Activated CD8-positive, alpha-beta memory T cell treated with anti-CD3 and anti-CD28 coated beads for 4 hours (primary cell): Measurements from ENCODE around the gene ABTB2.
"Not testable (repeated sequence)": the region's sequence is repeated elsewhere in the genome, so short reads cannot be mapped to it uniquely, and the experiment has no call there.

Source experiments
- DNase-seq, 2 donors: peaks; one replicate each; pipeline ENCODE4 v3.0.0-alpha.2; 2020; ENCODE audit warnings: low read depth in 2 of 2

Gene ABTB2

DNA sequence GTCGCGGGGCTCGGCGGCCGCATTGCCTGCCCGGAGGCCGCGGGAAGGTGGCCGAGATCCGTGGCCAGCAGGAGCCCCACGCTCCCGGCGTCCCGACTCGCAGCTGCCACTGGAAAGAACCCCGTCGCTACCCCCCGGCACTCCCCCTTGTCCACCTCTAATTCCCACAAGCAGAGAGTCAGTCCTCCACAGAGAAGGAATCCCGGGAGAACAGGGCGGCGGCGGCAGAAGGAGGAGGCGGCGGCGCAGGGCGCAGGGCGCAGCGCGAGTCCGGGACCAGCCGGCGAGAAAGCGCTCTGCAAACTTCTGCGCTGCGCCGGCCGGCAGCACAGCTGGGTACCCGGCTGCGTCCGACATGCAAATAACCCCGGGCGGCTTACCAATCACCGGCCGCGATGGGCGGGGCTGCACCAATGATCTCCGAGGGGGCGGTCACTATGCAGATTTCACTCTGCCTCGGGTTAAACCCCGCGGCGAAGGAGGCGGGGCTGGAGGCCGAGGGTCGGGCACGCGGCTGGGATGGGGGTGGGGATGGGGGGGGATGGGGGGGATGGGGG is at the start of gene ABTB2:
Gene ABTB2 (minus strand): TSS at position 310 of the 557 bp plus-strand sequence.
- DNase-seq = peak; percentile 94 to 95

DNA sequence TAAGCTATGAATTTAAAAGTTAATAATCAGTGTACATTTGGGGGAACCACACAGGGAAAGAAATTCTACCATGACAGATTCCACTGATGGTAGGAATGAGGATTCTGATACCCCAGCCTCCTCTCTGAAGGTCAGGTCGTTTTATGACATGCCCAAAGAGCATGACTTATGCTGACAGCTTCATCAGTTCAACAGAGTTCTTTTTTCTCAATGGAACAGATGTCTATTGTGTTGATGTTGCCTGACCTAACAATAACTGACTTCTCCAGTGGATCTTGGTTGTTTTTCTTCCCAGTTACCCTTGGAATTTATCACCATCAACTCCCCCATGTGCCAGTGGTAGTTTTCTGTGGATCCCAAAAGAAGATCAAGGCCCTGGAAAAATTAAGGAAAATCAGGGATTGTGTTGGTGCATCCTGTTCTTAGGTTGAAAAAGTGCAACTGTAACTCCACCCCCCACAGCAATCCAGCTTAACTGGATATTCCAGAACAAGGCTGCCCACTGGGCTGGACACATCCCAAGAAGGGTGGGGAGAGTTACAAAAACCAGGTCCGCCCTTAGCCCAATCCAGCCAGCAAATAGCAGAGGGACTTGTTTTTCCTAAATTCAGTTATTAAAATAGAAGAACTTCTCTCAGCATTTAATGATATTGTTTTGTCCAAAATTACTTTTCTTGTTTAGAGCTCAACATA is 49.5 kb upstream of the ABTB2 start:
- DNase-seq = no peak

DNA sequence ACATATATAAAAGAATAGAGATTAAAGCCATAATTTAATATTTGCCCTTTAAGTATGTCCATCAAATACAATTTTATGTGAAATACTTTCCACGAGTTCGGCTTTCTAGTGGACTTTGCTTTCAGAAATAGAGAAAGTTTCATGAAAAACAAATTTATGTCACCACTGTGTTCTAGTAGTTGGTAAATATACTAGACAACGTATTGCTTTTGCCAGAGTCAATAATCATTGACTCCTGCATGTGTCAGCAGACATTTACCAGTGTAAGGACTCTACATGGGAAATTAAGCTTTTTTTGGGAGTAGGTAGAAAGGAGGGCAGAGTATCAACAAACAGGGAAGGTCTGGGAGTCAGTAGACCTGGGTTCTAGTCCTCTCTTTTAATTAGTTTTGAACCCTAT is 48.6 kb upstream of the ABTB2 start:
- no peak for DNase-seq

DNA sequence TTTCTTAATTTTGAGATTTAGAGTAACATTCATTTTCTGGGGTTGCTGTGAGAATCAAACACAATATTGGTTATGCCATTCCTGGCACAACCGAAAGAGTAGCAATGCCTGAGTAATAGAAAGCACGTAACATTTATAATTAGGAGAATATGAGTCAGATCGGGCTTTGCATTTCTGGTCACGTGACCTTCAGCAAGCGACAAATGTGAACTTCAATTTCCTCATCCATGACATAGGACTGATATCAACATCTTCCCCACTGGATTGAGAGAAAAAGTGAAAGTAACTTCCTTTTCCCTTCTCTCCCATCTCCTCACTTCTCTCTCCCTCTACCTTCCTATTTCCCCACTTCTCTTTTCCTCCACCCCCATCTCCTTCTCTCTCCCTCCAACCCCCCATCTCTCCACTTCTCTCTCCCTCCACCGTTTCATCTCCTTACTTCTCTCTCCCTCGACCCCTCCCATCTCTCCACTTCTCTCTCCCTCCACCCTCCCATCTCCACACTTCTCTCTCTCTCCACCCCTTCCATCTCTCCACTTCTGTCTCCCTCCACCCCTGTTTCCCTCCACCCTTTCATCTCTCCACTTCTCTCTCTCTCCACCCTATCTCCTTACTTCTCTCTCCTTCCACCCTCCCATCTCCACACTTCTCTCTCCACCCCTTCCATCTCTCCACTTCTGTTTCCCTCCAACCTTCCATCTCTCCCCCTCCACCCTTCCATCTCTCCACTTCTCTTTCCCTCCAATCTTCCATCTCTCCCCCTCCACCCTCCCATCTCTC is 47.5 kb upstream of the ABTB2 start:
- no peak for DNase-seq

DNA sequence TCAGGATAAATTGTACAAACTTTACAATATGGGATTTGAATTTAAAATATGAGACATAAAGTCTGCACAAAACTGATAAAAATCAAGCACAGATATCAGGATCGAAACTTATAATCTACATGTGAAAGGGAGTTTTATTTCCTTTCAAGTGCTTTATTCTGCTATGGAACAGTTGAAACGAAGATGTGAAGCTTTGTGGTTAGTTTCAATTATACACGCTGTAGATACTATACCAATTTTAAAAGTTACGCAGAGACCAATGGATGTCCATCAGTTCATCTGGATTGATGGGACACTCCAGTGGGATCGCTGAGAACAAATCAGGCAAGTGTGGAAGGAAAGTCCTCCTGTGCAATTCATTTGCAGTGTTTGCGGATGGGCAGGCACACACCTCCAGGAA is 46.5 kb upstream of the ABTB2 start:
- DNase-seq = no peak

DNA sequence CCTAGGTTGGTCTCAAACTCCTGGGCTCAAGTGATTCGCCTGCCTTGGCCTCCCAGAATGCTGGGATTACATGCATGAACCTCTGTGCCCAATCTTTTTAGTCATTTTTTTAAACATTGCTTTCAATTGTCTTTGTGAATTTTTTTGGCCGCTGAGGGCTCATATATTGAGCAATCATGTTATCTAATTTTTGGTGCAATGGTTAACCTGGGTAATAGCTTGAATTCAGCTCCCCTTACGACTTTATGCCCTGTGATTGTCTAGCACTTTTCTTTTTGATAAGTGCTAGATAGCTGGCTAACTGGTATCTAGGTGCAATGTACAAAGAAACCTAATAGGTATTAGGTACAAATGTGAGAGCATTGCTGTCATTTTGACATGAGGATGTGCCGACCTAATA is 45.6 kb upstream of the ABTB2 start:
- no peak for DNase-seq

DNA sequence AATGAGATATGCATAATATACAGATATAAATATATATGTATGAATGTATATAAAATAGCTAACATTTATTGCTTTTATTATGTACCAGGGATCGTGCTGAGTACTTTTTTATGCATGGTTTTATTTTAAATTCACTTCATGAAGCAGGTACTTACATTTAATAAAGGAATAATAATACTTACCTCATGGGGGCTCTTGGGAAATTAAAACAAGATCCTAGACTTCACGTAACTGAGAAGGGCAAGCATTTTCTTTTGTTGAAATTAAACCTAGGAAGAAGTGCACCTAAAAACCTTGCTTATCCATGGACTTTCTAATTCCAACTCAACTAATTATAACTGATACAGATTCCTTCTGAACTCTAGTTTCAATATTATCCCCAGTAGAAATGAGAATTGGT is 40.0 kb upstream of the ABTB2 start:
- DNase-seq = no peak

DNA sequence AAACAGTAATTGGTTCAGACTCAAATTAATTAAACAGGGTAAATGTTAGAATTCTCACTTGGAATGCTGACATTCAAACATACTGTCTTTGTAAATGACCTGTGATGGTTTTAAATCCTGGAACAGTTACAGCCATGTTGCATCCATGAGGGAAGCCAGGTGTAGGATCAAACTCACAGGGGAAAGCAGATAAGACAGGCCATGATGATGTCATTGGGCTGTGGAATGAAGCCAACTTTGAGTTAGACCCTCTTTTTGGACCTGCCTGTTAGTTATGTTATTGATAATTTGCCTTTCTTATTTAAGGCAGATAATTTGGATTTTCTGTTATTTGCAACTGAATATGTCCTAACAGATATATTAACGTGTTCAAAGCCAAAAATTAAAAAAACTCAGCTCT is 39.3 kb upstream of the ABTB2 start:
- no peak for DNase-seq

DNA sequence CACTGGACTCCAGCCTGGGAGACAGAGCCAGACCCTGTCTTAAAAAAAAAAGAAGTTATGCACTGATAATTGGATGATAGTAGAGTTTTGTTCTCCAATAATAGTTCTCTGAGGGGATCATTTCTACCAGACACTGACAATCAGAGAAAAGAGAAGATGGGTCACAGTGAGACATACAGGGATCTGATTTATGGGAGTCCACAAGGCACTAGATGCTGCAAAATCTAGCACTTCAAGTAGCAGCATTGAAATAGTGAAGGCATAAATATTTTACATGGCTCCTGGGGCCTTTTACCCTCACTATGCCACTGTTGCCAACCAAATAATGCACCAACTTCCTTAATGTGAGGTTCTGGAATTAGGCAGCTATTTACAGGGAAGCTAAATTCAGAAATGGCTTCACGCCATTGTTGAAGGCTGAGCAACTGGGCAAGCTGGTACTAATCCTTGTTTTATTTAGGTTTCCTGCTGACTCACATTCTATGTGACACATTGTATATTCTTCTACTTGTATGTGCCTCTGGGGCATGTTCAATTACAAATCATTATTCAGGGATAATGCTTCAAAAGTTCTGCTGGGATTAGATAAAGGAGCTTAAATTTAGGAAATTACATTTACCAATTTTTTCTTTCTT is 38.2 kb upstream of the ABTB2 start:
- DNase-seq = no peak

DNA sequence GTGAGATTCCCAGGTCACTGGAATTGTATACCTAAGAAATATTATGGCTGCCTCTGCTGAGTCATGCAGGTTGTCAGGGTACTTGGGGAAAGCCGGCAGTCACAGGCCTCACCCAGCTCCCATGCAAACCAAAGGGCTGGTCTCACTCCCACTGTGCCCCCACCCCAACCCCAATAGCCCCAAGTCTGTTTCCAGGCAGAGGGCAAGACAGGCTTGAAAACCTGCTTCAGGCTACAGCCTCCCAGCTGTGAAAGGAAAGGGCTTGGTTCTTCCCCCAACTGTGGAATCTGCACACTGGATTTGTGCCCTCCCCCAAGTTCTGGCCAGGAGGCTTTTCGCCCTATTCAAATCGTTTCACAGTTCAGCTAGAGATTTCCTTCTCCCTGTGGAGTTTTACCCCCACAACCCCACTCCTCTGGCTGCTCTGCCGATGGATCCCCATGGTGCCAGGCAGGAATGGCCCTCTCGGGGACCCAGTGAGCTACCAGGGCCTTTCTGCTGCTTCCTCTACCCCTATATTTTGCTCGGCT is 37.0 kb upstream of the ABTB2 start:
- no peak for DNase-seq

DNA sequence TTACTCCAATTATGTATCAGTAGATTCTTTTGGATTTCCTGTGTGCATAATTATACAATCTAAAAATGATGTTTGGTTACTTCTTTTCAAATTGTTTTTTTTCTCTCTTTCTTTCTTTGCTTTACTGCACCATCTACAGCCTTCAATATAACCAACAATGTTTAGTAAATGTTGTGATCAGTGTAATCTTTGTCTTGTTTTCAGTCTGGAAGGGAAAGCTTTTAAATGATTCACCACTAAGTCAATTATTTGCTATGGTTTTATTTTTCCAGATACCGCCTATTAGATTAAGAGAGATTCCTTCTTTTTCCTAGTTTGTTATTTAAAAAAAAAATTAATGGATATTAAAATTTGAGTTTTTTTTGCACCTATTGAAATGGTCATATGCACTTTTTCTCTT is 29.8 kb upstream of the ABTB2 start:
- DNase-seq = no peak

DNA sequence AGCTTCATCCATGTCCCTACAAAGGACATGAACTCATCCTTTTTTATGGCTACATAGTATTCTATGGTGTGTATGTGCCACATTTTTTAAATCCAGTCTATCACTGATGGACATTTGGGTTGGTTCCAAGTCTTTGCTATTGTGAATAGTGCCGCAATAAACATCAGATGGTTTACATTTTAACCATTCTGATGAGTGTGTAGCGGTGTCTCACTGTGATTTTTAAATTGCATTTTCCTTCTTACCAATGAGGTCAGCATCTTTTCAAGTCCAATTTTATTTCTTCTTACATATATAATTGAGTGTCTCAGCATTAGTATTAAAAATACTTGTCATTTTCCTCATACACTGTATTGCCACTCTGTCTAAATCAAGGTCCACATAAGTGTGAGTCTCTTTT is 28.5 kb upstream of the ABTB2 start:
- not testable (repeated sequence) for DNase-seq

DNA sequence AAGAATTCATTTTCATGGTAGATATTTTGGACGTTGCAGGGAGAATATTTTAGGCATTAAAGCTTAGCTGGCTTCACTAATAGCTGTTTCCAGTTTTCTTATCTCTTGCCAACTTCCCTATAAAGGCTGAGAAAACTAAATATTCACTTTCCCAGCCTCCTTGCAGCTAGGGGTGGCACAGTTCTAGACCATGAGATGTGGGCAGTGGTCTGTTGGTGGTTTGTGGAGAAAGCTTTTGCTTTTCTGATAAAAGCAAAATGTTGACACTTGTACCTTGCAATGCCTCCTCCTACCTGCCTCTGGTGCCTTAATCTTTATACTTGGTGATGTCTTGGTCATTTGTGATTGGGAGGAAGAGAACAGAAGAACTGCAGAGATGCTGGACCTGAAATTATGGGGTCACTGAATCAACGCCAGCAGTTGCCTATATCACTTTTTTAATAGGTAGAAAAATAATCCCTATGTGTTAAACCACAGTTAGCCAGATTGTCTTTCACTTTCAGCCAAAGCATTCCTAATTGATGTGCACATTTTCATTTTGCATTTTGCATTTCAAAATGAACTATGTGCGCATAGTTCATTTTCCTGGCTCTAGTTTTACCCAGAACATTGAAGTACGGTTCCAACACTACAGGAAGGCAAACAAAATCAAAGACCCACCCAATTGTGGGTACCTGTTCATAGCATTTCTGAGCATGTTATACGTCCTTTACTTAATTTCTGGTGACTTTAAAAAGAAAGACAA is 24.9 kb upstream of the ABTB2 start:
- no peak for DNase-seq

DNA sequence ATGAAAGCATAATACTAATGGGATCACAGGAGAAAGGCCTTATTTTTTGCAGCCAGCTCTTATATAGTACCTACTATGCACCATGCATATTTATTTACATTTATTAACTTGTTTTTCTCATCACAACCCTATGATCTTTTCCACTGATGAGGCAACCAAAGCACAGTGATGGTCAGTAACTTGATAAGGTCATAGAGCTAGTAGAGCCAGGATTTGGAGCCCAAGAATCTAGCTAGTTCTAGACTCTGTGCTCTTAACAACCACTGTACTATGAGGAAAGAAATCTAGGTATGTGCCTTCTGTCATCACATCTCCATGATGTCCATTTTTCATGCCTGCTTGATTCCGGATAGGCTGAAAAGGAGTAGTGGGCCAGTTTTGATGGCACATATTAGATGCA is 24.0 kb upstream of the ABTB2 start:
- DNase-seq = no peak

DNA sequence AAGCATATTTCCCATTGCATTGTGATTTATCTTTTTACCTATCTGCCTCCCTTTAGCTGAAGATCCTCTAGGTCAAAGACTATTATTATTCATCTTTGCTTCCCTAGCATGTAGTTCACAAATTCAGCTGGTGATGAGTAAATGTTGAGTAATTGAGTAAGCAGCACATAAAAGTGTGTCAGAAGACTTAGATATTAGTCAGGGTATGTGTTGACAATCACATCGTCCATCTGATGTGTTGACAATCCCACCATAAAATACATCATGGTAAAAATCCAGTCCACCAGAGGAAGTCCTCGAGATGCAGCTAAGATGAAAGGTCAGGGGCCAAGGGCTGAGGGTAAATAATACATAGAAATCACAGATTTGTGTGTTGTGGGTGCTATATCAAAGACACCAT is 22.9 kb upstream of the ABTB2 start:
- DNase-seq = no peak

DNA sequence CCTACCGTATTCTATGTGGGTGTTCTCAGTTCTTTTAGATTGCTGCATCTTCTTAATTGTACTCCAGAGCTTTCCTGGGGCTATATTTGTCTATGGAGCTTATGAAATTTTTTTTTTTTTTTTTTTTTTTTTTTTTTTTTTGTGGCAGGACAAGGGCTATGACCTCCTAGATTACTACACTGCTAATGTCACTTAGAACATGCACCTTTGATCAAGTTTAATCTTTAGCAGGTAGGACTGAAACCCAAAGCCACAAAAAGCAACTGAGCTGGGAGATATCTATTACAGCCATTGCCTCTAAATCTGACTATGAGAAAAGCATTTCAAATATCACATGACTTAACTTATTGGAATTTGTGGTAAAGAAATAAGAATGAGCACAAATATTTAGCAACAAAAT is 21.7 kb upstream of the ABTB2 start:
- DNase-seq = no peak

DNA sequence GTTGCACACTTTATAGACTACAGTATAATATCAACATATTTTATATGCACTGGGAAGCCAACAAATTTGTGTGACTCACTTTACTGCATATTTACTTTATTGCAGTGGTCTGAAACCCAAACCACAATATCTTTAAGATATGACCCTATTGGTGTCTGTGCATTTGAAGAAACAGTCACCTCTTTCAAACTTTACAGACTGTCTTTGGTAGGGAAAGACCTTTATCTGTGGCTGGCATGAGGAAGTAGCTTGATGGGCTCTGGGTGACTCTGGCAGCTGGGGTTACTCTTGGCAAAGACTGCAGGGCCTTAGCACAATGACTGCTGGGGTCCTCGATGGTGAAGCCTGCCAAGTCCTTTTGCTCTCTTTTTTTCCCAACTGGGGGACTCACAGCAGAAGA is 21.3 kb upstream of the ABTB2 start:
- DNase-seq = no peak

DNA sequence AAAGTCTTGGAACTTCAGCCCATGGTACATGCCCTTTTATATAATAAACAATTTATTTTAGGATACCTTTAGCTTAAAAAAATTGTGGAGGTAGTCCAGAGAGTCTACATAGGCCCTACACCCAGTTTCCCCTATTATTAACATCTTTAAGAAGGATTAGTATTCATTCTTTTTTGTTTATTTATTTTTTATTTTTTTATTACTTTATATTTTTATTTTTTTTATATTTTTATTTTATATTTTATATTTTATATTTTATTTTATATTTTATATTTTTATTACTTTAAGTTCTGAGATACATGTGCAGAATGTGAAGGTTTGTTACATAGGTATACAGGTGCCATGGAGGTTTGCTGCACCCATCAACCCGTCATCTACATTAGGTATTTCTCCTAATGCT is 15.9 kb upstream of the ABTB2 start:
- no peak for DNase-seq

DNA sequence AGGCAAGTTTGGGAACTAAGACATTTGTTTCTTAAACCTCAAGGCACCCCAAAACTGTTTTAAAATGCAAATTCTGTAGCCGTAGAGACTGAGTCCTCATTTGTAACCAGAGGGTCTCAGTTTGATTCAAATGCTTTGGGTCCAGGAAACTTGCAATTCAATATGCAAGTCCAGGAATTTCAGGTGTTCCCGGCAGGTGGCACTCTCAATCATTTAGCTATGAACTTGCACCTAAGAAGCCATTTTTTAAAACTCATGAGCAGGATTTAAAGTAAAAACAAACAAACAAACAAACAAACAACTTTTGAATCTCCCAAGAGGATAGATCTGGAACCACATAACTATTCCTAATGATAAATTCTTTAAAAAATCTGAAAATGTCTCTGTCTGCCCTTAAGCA is 8.7 kb upstream of the ABTB2 start:
- no peak for DNase-seq

DNA sequence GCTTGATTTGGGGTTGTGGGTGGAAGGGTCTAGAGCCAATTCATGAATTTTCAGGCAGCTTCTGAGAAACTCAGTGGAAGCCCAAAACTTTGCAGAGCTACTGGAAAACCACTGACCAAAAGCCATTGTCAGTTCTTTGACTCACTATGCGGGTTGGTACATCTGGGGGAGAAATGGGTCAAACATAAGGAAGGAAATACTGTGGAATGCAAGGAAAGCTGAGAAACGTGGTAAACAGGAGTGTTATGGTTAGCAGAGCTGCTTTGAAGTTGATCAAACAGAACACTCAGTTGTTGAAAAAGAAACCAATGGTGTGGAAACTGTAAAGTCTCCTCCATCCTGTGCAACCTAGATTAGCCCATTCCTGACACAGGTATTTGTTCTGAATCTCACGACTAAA is 6.3 kb upstream of the ABTB2 start:
- DNase-seq = no peak

DNA sequence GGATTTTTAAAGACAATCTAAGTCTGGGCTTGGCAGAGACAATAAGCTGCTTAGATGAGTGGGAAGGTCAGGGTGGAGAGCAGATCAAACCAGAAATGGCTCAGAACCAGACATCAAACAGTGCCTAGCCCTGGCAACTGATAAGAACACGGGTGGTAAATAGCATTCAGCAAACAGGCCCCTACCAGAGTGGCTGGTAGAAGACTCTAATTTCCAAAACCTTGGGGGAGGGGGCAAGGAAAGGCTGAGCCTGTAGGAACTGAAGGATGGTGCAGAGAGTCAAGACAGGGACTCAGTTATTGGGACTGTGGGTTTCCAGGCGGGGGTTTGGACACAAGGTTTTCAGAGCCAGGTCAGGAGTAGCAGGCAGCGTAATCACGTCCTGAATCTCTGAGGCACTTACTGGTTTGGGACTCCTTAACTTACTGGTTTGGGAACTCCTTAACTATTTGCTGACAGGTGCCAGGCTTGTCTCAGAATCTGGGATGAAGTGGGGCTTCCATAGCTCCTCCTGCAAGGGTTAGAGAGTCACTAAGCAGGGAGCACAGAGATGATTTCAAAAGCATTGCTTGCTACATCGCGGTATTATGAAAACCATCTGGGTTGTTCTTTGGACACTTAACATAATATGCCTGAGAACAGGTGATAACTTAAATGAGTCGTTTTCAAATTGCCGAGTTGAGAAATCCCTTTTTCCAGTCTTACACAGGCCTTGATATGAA is 5.7 kb upstream of the ABTB2 start:
- DNase-seq = no peak
